ENCODE measurements around the gene LACTB. TPM values are rescaled to one million over a fixed set of nuclear protein-coding genes. Genes with fewer than 3 reads are reported as not detected.

LACTB gene
- total and polyA plus RNA-seq, 2 experiments from 2014 or later: 15.2 to 20.9 TPM

DNA sequence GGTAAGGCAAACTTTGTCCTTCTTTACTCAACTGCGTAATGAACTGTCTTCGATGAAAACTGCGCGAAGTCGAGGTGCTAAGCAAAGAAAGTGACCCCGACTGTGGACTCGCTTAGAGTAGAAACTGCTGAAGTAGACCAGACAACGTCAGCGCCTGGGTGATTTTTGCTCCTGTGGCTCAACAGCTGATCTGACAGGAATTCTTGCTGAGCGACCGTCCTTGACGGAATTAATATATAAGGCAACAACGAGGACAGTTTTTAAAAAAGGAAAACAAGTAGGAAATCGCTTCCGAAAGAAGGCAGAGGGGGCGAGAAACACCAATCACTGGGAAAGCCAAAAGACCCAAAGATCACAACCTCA is 35.1 kb downstream of the LACTB start:
- Histone ChIP-seq H3K79me2 (replicated peaks; ENCODE audit: insufficient read depth) (peaks cover 28% of the 10 kb centered on the region), H3K4me3 (peak overlapping the region; percentile 83), H2AFZ (peak overlapping the region; percentile 77; the same call in 1 of the 2 replicates), H3K9me2 (ENCODE audit: insufficient read depth) (no peaks in the 10 kb centered on the region), H3K36me3 (ENCODE audit: insufficient read depth) (peaks cover 28% of the 10 kb centered on the region), H3K27ac (ENCODE audit: low read depth) (peak overlapping the region; percentile 96), H3K27me3 (ENCODE audit: insufficient read depth) (no peaks in the 10 kb centered on the region), H3F3A (replicated peaks; ENCODE audit: low read depth) (peaks cover 5% of the 10 kb centered on the region), H3K4me2 (peak overlapping the region; percentile 74), H4K20me1 (replicated peaks; ENCODE audit: insufficient read depth) (no peaks in the 10 kb centered on the region), H3K4me1 (ENCODE audit: insufficient read depth) (no peaks in the 10 kb centered on the region)
- peak overlapping the region; percentile 96 for H3K27ac Mint-ChIP-seq
- TF ChIP-seq CREB1 (CRISPR knock-in tag; IDR thresholded peaks at IDR 0.05; ENCODE audit: low read depth) (no peak), STAT1 (IDR thresholded peaks at IDR 0.05; ENCODE audit: unreplicated experiment) (no peak), JUNB (IDR thresholded peaks at IDR 0.05; ENCODE audit: unreplicated experiment) (no peak), EZH2 (IDR thresholded peaks at IDR 0.05; ENCODE audit: low read depth, unreplicated experiment) (no peak), ZNF114 (CRISPR knock-in tag; IDR thresholded peaks at IDR 0.05) (no peak)
- TF ChIP-seq, protein P1, sequence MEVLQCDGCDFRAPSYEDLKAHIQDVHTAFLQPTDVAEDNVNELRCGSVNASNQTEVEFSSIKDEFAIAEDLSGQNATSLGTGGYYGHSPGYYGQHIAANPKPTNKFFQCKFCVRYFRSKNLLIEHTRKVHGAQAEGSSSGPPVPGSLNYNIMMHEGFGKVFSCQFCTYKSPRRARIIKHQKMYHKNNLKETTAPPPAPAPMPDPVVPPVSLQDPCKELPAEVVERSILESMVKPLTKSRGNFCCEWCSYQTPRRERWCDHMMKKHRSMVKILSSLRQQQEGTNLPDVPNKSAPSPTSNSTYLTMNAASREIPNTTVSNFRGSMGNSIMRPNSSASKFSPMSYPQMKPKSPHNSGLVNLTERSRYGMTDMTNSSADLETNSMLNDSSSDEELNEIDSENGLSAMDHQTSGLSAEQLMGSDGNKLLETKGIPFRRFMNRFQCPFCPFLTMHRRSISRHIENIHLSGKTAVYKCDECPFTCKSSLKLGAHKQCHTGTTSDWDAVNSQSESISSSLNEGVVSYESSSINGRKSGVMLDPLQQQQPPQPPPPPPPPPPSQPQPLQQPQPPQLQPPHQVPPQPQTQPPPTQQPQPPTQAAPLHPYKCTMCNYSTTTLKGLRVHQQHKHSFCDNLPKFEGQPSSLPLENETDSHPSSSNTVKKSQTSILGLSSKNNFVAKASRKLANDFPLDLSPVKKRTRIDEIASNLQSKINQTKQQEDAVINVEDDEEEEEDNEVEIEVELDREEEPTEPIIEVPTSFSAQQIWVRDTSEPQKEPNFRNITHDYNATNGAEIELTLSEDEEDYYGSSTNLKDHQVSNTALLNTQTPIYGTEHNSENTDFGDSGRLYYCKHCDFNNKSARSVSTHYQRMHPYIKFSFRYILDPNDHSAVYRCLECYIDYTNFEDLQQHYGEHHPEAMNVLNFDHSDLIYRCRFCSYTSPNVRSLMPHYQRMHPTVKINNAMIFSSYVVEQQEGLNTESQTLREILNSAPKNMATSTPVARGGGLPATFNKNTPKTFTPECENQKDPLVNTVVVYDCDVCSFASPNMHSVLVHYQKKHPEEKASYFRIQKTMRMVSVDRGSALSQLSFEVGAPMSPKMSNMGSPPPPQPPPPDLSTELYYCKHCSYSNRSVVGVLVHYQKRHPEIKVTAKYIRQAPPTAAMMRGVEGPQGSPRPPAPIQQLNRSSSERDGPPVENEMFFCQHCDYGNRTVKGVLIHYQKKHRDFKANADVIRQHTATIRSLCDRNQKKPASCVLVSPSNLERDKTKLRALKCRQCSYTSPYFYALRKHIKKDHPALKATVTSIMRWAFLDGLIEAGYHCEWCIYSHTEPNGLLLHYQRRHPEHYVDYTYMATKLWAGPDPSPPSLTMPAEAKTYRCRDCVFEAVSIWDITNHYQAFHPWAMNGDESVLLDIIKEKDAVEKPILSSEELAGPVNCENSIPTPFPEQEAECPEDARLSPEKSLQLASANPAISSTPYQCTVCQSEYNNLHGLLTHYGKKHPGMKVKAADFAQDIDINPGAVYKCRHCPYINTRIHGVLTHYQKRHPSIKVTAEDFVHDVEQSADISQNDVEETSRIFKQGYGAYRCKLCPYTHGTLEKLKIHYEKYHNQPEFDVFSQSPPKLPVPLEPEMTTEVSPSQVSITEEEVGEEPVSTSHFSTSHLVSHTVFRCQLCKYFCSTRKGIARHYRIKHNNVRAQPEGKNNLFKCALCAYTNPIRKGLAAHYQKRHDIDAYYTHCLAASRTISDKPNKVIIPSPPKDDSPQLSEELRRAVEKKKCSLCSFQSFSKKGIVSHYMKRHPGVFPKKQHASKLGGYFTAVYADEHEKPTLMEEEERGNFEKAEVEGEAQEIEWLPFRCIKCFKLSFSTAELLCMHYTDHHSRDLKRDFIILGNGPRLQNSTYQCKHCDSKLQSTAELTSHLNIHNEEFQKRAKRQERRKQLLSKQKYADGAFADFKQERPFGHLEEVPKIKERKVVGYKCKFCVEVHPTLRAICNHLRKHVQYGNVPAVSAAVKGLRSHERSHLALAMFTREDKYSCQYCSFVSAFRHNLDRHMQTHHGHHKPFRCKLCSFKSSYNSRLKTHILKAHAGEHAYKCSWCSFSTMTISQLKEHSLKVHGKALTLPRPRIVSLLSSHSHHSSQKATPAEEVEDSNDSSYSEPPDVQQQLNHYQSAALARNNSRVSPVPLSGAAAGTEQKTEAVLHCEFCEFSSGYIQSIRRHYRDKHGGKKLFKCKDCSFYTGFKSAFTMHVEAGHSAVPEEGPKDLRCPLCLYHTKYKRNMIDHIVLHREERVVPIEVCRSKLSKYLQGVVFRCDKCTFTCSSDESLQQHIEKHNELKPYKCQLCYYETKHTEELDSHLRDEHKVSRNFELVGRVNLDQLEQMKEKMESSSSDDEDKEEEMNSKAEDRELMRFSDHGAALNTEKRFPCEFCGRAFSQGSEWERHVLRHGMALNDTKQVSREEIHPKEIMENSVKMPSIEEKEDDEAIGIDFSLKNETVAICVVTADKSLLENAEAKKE (CRISPR knock-in tag; IDR thresholded peaks at IDR 0.05): no peak
- no peaks in the 10 kb centered on the region for H3K9me3 Mint-ChIP-seq
- H3K27me3 Mint-ChIP-seq (ENCODE audit: insufficient read depth, low read depth, poor library complexity): peaks cover 2% of the 10 kb centered on the region
- peaks cover 6% of the 10 kb centered on the region for H3K4me1 Mint-ChIP-seq
- DNase-seq (ENCODE audit: low spot score) (peak; percentile 39), ATAC-seq (no peak; the same call in 2 of the 3 replicates)
- H3K36me3 Mint-ChIP-seq (ENCODE audit: low read depth): peaks cover 24% of the 10 kb centered on the region; the same call in 2 of the 3 replicates
- H3K4me3 Mint-ChIP-seq: peak overlapping the region; percentile 95

Data from GM23338 (cell line).